ENCODE data around the gene BANF2. TPM values are rescaled to one million over a fixed set of nuclear protein-coding genes. Genes with fewer than 3 reads are reported as not detected.

Gene BANF2
- polyA plus RNA-seq, result not detected in 2 replicates
- not detected in 2 replicates for polyA minus RNA-seq

DNA sequence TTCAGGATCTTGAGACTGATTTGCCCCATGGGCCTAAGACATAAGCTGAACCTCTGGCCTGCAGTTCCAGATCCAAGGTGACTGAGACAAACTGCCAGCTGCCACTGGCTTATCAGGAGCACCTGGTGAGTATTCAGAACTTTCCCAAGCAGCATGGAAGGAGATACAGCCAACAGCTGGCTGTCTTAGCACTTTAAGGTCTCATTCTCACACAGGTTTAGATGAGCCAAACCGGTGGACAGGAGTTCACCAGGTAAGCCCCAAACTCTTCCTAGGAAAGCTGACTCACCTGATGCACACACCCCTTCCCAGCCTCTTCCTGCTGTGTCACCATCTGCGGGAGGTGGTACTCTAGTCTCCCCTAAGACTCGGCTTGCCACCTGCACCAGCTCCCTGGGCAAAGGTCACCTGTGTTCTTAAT, at the start of gene BANF2:
TSS of gene BANF2 (plus strand) at position 36 of the 421 bp plus-strand sequence. CDS start 25,060 bp downstream, outside the sequence.
- no peak within 1 kb of the TSS for H3K27ac ChIP-seq (ENCODE audit: low read length)
- no peaks in the 10 kb centered on the region for H4K20me1 ChIP-seq (ENCODE audit: insufficient read depth)
- no peaks in the 10 kb centered on the region for H3K9me2 ChIP-seq (ENCODE audit: insufficient read depth, low read length)
- no peak within 1 kb of the TSS for H3K9ac ChIP-seq (ENCODE audit: low read length)
- no peaks in the 10 kb centered on the region for H3K79me2 ChIP-seq (replicated peaks; ENCODE audit: insufficient read depth, low read length)
- H3K9me3 ChIP-seq (ENCODE audit: low read length), result peaks cover 3% of the 10 kb centered on the region
- H3K4me2 ChIP-seq (ENCODE audit: low read length), result no peak within 1 kb of the TSS
- no peak within 1 kb of the TSS for H3K4me3 ChIP-seq (ENCODE audit: low read length)
- no peaks in the 10 kb centered on the region for H3K27me3 ChIP-seq (ENCODE audit: insufficient read depth, low read depth, low read length)
- no peak for TF ChIP-seq EP300 (conservative IDR thresholded peaks at IDR 0.05; ENCODE audit: poor library complexity, severe bottlenecking)
- no peak for TF ChIP-seq EZH2 (IDR thresholded peaks at IDR 0.05; ENCODE audit: borderline replicate concordance, insufficient read depth, low read length, poor library complexity, severe bottlenecking)
- TF ChIP-seq, protein P1, sequence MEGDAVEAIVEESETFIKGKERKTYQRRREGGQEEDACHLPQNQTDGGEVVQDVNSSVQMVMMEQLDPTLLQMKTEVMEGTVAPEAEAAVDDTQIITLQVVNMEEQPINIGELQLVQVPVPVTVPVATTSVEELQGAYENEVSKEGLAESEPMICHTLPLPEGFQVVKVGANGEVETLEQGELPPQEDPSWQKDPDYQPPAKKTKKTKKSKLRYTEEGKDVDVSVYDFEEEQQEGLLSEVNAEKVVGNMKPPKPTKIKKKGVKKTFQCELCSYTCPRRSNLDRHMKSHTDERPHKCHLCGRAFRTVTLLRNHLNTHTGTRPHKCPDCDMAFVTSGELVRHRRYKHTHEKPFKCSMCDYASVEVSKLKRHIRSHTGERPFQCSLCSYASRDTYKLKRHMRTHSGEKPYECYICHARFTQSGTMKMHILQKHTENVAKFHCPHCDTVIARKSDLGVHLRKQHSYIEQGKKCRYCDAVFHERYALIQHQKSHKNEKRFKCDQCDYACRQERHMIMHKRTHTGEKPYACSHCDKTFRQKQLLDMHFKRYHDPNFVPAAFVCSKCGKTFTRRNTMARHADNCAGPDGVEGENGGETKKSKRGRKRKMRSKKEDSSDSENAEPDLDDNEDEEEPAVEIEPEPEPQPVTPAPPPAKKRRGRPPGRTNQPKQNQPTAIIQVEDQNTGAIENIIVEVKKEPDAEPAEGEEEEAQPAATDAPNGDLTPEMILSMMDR (IDR thresholded peaks at IDR 0.05; ENCODE audit: poor library complexity, severe bottlenecking), result no peak
- no peak for TF ChIP-seq SMC3 (conservative IDR thresholded peaks at IDR 0.05; ENCODE audit: poor library complexity)
- no peak for TF ChIP-seq POLR2AphosphoS5 (IDR thresholded peaks at IDR 0.05)
- TF ChIP-seq RAD21 (conservative IDR thresholded peaks at IDR 0.05), result no peak
- no peak for TF ChIP-seq TAF1 (IDR thresholded peaks at IDR 0.05; ENCODE audit: low read depth)
- TF ChIP-seq MXI1 (conservative IDR thresholded peaks at IDR 0.05; ENCODE audit: poor library complexity, severe bottlenecking), result no peak
- TF ChIP-seq, protein P2, sequence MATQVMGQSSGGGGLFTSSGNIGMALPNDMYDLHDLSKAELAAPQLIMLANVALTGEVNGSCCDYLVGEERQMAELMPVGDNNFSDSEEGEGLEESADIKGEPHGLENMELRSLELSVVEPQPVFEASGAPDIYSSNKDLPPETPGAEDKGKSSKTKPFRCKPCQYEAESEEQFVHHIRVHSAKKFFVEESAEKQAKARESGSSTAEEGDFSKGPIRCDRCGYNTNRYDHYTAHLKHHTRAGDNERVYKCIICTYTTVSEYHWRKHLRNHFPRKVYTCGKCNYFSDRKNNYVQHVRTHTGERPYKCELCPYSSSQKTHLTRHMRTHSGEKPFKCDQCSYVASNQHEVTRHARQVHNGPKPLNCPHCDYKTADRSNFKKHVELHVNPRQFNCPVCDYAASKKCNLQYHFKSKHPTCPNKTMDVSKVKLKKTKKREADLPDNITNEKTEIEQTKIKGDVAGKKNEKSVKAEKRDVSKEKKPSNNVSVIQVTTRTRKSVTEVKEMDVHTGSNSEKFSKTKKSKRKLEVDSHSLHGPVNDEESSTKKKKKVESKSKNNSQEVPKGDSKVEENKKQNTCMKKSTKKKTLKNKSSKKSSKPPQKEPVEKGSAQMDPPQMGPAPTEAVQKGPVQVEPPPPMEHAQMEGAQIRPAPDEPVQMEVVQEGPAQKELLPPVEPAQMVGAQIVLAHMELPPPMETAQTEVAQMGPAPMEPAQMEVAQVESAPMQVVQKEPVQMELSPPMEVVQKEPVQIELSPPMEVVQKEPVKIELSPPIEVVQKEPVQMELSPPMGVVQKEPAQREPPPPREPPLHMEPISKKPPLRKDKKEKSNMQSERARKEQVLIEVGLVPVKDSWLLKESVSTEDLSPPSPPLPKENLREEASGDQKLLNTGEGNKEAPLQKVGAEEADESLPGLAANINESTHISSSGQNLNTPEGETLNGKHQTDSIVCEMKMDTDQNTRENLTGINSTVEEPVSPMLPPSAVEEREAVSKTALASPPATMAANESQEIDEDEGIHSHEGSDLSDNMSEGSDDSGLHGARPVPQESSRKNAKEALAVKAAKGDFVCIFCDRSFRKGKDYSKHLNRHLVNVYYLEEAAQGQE (IDR thresholded peaks at IDR 0.05; ENCODE audit: borderline replicate concordance), result no peak
- no peaks in the 10 kb centered on the region for H3K36me3 ChIP-seq (ENCODE audit: insufficient read depth, low read length)
- no peak within 1 kb of the TSS for H2AFZ ChIP-seq (ENCODE audit: low read depth, low read length)
- H3F3A ChIP-seq (ENCODE audit: insufficient read depth, low read length, poor library complexity, severe bottlenecking), result no peaks in the 10 kb centered on the region

DNA sequence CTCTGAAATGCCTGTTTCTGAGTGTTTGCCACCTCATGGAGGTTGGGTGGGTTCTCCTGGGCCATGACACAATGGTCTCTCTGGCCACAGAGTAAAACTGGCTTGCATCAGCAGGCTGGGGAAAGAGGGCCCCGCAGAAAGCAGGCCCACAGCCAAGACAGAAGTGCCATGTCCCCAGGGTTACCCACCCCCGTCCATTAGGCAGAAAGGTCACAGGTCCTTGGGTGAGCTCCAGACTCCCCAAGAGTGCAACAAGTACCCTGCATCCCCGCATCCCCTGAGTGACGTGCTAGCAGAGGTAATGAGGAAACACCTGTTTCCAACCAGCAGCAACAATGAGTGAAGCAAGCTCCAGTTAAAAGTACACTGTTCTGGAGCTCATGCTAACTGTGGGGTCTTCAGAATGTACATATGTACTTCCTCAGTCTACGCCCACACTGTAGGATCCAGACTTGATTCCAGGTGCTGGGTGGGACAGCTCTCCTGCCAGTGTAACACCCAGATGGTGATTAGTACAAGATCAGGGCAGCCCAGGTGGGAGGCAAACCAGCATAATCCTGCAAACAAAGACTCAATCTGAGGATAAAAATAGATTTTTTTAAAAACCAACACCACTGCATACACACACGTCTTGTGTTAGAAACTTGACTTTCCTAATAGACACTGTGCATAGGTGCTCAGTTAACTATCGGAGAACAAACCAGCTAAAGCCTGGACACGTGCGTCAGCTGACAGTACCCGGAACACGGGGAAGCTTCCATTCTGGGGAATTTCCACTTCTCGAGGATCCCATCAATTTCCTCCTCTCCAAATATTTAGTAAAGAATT, 49.3 kb upstream of the BANF2 start:
- TF ChIP-seq TAF1 (IDR thresholded peaks at IDR 0.05; ENCODE audit: low read depth) (no peak), POLR2AphosphoS5 (IDR thresholded peaks at IDR 0.05) (no peak), SMC3 (conservative IDR thresholded peaks at IDR 0.05; ENCODE audit: poor library complexity) (no peak), MXI1 (conservative IDR thresholded peaks at IDR 0.05; ENCODE audit: poor library complexity, severe bottlenecking) (no peak), EZH2 (IDR thresholded peaks at IDR 0.05; ENCODE audit: borderline replicate concordance, insufficient read depth, low read length, poor library complexity, severe bottlenecking) (no peak), EP300 (conservative IDR thresholded peaks at IDR 0.05; ENCODE audit: poor library complexity, severe bottlenecking) (no peak), RAD21 (conservative IDR thresholded peaks at IDR 0.05) (no peak)
- TF ChIP-seq, protein P1 (IDR thresholded peaks at IDR 0.05; ENCODE audit: poor library complexity, severe bottlenecking), result no peak
- TF ChIP-seq, protein P2 (IDR thresholded peaks at IDR 0.05; ENCODE audit: borderline replicate concordance), result no peak

More for the DNA sequence above, 49.3 kb upstream of the BANF2 start:
- H3K9me3 ChIP-seq (ENCODE audit: low read length), result no peaks in the 10 kb centered on the region
- no peak overlapping the region for H3K9ac ChIP-seq (ENCODE audit: low read length)
- no peak overlapping the region for H3K27ac ChIP-seq (ENCODE audit: low read length)
- no peak overlapping the region for H3K4me2 ChIP-seq (ENCODE audit: low read length)
- H3K4me3 ChIP-seq (ENCODE audit: low read length), result no peak overlapping the region
- H4K20me1 ChIP-seq (ENCODE audit: insufficient read depth), result no peaks in the 10 kb centered on the region
- peaks cover 13% of the 10 kb centered on the region for H3K27me3 ChIP-seq (ENCODE audit: insufficient read depth, low read depth, low read length)
- H3K79me2 ChIP-seq (replicated peaks; ENCODE audit: insufficient read depth, low read length), result no peaks in the 10 kb centered on the region
- H2AFZ ChIP-seq (ENCODE audit: low read depth, low read length), result no peak overlapping the region
- H3F3A ChIP-seq (ENCODE audit: insufficient read depth, low read length, poor library complexity, severe bottlenecking), result no peaks in the 10 kb centered on the region
- no peaks in the 10 kb centered on the region for H3K36me3 ChIP-seq (ENCODE audit: insufficient read depth, low read length)
- H3K9me2 ChIP-seq (ENCODE audit: insufficient read depth, low read length), result no peaks in the 10 kb centered on the region

All from neural cell (in vitro differentiated cells).